ENCODE results near the gene ADGRA1.

- TF ChIP-seq CTCF (IDR thresholded peaks at IDR 0.05; ENCODE audit: low read depth, low read length) (no peak), EZH2phosphoT487 (IDR thresholded peaks at IDR 0.05; ENCODE audit: low read depth) (no peak)
Measured at GRCh38 chr10:133150226-133150625, 62.5 kb downstream of the ADGRA1 start.
